Heart left ventricle (tissue), 16 donors: ENCODE results near the gene LAMA3. TPM values are rescaled to one million over a fixed set of nuclear protein-coding genes. Genes with fewer than 3 reads are reported as not detected.

Experiments used
- ATAC-seq, 4 donors: fragments of 200-7000 bp; cut with Tn5 transposase; one replicate each; pipeline ENCODE4 v1.9.1; 2020 to 2022; ENCODE audit warnings: moderate library complexity in 4 of 4, mild to moderate bottlenecking in 3 of 4, moderate number of reproducible peaks in 1 of 4
- DNase-seq, 5 donors: peaks; one replicate each; pipeline ENCODE4 v3.0.0-alpha.2; 2020
- H3K27ac ChIP-seq, 12 donors: fragments of 200-600 bp; sonication (generic) in 4 of 12; one replicate each; pipeline versions ENCODE4 v1.5.0 to v1.8.0; 2016 to 2022; ENCODE audit warnings: mild to moderate bottlenecking in 2 of 12
- H3K27me3 ChIP-seq, 9 donors: fragments of 200-600 bp; sonication (generic) in 2 of 9; one replicate each; pipeline versions ENCODE4 v1.5.1 to v1.8.0; 2016 to 2022; ENCODE audit warnings: mild to moderate bottlenecking in 3 of 9
- H3K36me3 ChIP-seq, 9 donors: fragments of 200-600 bp; sonication (generic) in 2 of 9; one replicate each; pipeline versions ENCODE4 v1.5.0 to v1.8.0; 2018 to 2022; ENCODE audit warnings: mild to moderate bottlenecking in 2 of 9
- H3K4me1 ChIP-seq, 12 donors: fragments of 200-600 bp; sonication (generic) in 4 of 12; one replicate each; pipeline versions ENCODE4 v1.5.0 to v1.8.0; 2016 to 2022; ENCODE audit warnings: mild to moderate bottlenecking in 3 of 12
- H3K4me3 ChIP-seq, 12 donors: fragments of 200-600 bp; sonication (generic) in 4 of 12; one replicate each; pipeline versions ENCODE4 v1.5.0 to v1.8.0; 2017 to 2022; ENCODE audit warnings: mild to moderate bottlenecking in 9 of 12, moderate library complexity in 4 of 12
- H3K9me3 ChIP-seq, 12 donors: fragments of 200-600 bp; sonication (generic) in 4 of 12; one replicate each; pipeline versions ENCODE4 v1.5.0 to v1.8.0; 2016 to 2022; ENCODE audit warnings: mild to moderate bottlenecking in 1 of 12
- POLR2A ChIP-seq, 2 donors: fragments of 450-650 bp; IDR thresholded peaks; one replicate each; pipeline ENCODE4 v1.6.1; 2017; ENCODE audit warnings: antibody characterized with exemption in 2 of 2, mild to moderate bottlenecking in 2 of 2, moderate library complexity in 2 of 2
- WGBS, 4 donors: extraction: QIAGEN DNeasy Blood & Tissue Kit in 2 of 4; methylation state at CpG; one replicate each; pipeline versions ENCODE4 v1.1.5 to v1.1.7; 2013 to 2018; 5-methylcytosine and 5-hydroxymethylcytosine counted together
- intact Hi-C, 10 donors: fragments of 100-400 bp; cut with DNase I; formaldehyde crosslinking; loops; one replicate each; pipeline versions ENCODE4 v1.11.1 to v1.14.2; 2022
- polyA plus RNA-seq, 2 donors: library from polyadenylated mRNA; stranded (reverse); fragments of 200-250 nt; gene quantifications; one replicate each; pipeline ENCODE4 v1.2.3, GENCODE V29; 2013
- total RNA-seq, 9 donors: library from RNA; depleted of rRNA in 2 of 9; stranded (reverse); fragments of >200 nt in 2 of 9; fragmentation: NEBNext Ultra II Directional in 3 of 9; extraction: Animal tissue kit (Norgen Biotek cat#: 25700) in 3 of 9; gene quantifications; one replicate each; pipeline versions ENCODE4 v1.1.0 to v1.2.4, GENCODE V29; 2016 to 2023
- TF ChIP-seq, protein P1 (sequence below), 12 donors: fragments of 200-600 bp; sonication (generic) in 4 of 12; IDR thresholded peaks; one replicate each; pipeline versions ENCODE4 v1.5.0 to v1.8.0; 2018 to 2022; ENCODE audit warnings: antibody characterized with exemption in 12 of 12, mild to moderate bottlenecking in 5 of 12
- donor health status: ischemic (EF 13 %, LVEDD 7.1; RV severe dilation, severe dysfunction).
- donor health status: healthy with polysubstance abuse.
- donor health status: DM: no; HTN: yes; CAD: no.
- donor health status: DM: no; HTN: no; CAD: no.
- donor health status: ischemic (EF 25% LVEDD 6.9; RV normal size, moderate dysfunction).
- donor health status: ischemic (EF 25% LVEDD 5.7; RV mildly dilated, moderate dysfunction).
- donor health status: healthy.
- donor health status: DM: yes; HTN: yes; CAD: no.
- donor health status: ischemic (EF 35%, LVEDD 5.7; RV mildly dilated, moderate dysfunction).
- donor health status: nonischemic (EF 11% LVEDD 7.7; RV severe dilation, severe dysfunction).
- donor health status: DM: yes; HTN: yes; CAD: no.
- donor health status: PGD.
- donor health status: ischemic (EF 29% LVEDD 5.4; RV normal size, mild dysfunction).
- donor health status: nonischemic (EF 23%, LVEDD 6.1; RV moderate dilation, normal function).

Gene LAMA3
- total and polyA plus RNA-seq, 11 donors = 1.2 to 6.6 (median 3.2) TPM

DNA sequence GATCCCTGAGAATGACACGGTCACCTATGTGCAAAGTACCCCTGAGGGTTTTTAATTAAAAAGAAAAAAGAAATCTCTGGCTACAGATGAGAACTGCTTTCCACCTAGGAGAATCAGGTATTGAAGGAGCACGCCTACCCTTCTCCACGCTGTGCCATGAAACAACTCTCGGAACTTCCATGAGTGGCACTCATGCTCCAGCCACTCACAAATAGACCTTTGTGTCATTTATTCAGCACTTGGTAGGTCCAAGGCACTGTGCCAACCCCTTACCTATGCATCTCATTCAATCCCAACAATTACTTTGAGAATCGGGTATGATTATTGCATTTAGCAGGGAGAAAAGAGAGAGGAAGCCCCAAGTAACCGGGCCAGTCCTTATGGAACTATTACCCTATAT lies 280.4 kb downstream of the LAMA3 start:
- DNase-seq (no peak), ATAC-seq (no peak)
- H3K9me3 ChIP-seq = peaks cover 0 to 4% (median 0%) of the 10 kb centered on the region in 12 donors
- H3K4me1 ChIP-seq = peaks cover 0 to 21% (median 0%) of the 10 kb centered on the region in 12 donors
- intact Hi-C loops = loop anchor here in 4 of 10 donors (10.0 kb wide), 1 partner anchor 145 kb away; no protein-coding TSS in a partner anchor
- TF ChIP-seq, protein P1, sequence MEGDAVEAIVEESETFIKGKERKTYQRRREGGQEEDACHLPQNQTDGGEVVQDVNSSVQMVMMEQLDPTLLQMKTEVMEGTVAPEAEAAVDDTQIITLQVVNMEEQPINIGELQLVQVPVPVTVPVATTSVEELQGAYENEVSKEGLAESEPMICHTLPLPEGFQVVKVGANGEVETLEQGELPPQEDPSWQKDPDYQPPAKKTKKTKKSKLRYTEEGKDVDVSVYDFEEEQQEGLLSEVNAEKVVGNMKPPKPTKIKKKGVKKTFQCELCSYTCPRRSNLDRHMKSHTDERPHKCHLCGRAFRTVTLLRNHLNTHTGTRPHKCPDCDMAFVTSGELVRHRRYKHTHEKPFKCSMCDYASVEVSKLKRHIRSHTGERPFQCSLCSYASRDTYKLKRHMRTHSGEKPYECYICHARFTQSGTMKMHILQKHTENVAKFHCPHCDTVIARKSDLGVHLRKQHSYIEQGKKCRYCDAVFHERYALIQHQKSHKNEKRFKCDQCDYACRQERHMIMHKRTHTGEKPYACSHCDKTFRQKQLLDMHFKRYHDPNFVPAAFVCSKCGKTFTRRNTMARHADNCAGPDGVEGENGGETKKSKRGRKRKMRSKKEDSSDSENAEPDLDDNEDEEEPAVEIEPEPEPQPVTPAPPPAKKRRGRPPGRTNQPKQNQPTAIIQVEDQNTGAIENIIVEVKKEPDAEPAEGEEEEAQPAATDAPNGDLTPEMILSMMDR (IDR thresholded peaks at IDR 0.05) = no peak
- TF ChIP-seq POLR2A (IDR thresholded peaks at IDR 0.05) = no peak
- H3K27me3 ChIP-seq = no peaks in the 10 kb centered on the region
- no peak overlapping the region for H3K27ac ChIP-seq
- no peaks in the 10 kb centered on the region for H3K36me3 ChIP-seq
- 89 to 96% (median 93%) methylated on average over 6 of the region's 6 CpGs for WGBS, 4 donors
- H3K4me3 ChIP-seq = no peak overlapping the region

DNA sequence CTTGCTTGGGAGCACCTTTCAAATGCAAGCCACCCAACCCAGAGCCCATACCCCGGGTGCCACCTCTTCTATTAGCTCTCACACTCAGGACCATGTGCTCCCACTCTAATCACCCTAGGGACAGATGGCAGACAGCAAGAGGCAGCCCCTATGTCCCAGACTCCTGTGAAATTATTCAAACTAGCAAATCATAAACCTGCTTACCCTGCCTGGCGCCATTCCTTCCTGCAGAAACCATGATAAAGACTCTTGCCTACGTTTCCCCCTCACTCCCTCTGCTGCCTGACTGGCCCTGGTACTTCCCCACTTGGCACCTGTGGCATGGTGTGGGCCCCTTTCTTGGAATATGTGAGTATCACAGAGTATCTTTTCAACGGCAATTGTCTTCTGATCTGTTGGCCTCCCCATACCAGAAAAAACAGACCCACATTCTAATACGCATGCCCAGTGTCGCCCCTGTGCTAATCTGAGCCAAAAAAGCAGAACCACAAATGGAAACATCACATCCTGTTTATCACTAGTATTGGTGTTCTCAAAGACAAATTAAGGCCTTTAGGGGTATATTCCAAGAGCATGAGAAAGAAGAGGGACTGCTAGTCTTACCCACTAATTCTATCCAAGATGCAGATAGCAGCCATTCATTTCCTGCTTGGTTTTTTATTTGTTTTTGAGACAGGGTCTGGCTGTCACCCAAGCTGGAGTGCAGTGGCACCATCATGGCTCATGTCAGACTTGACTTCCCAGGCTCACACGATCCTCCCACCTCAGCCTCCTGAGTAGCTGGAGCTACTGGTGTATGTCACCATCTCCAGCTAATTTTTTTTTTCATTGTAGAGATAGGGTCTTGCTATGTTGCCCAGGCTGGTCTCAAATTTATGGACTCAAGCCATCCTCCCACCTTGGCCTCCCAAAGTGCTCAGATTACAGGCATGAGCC lies 281.2 kb downstream of the LAMA3 start:
- no peak for ATAC-seq
- DNase-seq = no peak
- TF ChIP-seq, protein P1 (IDR thresholded peaks at IDR 0.05) = no peak
- no peak for TF ChIP-seq POLR2A (IDR thresholded peaks at IDR 0.05)
- Histone ChIP-seq H3K36me3 (no peaks in the 10 kb centered on the region), H3K27me3 (no peaks in the 10 kb centered on the region), H3K9me3 (peaks cover 0 to 7% (median 0%) of the 10 kb centered on the region in 12 donors), H3K27ac (no peak overlapping the region), H3K4me3 (no peak overlapping the region), H3K4me1 (peaks cover 0 to 21% (median 0%) of the 10 kb centered on the region in 12 donors)
- WGBS, 4 donors = 79 to 90% (median 81%) methylated on average over 7 of the region's 7 CpGs
- intact Hi-C loops = no loop called here

DNA sequence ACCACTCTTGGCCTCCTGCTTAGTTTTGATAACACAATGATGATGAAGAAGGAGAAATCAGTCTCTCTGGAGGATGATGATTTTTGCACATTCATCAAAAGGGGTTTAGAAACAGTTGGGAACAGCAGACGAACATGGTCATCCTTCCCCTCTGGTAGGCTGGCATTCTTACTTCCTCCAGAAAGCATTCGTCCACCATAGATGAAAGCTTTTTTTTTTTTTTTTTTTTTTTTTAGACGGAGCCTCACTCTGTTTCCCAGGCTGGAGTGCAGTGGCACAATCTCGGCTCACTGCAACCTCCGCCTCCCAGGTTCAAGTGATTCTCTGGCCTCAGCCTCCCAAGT lies 281.8 kb downstream of the LAMA3 start:
- intact Hi-C loops = no loop called here
- H3K27me3 ChIP-seq = no peaks in the 10 kb centered on the region
- H3K27ac ChIP-seq = no peak overlapping the region
- 82 to 97% (median 92%) methylated on average over 5 of the region's 5 CpGs for WGBS, 4 donors
- no peak overlapping the region for H3K4me3 ChIP-seq
- no peak for TF ChIP-seq POLR2A (IDR thresholded peaks at IDR 0.05)
- TF ChIP-seq, protein P1 (IDR thresholded peaks at IDR 0.05) = no peak
- peaks cover 0 to 7% (median 0%) of the 10 kb centered on the region in 12 donors for H3K9me3 ChIP-seq
- H3K4me1 ChIP-seq = peaks cover 0 to 21% (median 0%) of the 10 kb centered on the region in 12 donors
- no peaks in the 10 kb centered on the region for H3K36me3 ChIP-seq
- DNase-seq (no peak), ATAC-seq (no peak)

DNA sequence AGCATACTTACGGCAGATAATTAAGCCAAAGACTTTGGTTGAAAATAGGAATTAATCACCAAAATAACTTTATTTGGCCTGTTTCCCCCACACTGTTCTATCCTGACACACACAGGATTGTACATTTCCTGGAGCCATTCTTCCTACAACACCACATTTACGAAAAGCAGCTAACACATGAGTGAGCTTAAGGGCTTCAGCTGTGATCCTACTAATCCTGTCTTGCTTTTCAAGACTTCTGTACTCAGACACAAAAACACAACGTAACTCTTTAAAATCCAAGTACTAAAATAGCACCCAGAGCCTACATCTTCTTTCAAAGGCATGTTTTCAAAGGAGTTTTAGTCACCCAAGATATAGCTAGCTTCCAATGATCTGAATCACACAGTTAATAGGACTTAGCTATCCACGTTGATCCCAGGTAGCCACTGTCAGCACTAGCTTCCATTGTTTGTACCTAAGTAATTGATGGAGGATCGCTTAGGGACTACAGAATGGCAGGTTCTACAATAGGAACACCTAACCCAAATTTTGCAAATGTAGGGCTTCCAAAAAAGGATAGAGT lies 282.5 kb downstream of the LAMA3 start:
- ATAC-seq (no peak), DNase-seq (no peak)
- TF ChIP-seq, protein P1 (IDR thresholded peaks at IDR 0.05) = no peak
- no peak for TF ChIP-seq POLR2A (IDR thresholded peaks at IDR 0.05)
- H3K4me3 ChIP-seq = no peak overlapping the region
- intact Hi-C loops = no loop called here
- H3K27me3 ChIP-seq = no peaks in the 10 kb centered on the region
- no peak overlapping the region for H3K27ac ChIP-seq
- peaks cover 0 to 8% (median 0%) of the 10 kb centered on the region in 12 donors for H3K9me3 ChIP-seq
- no peaks in the 10 kb centered on the region for H3K36me3 ChIP-seq
- peaks cover 0 to 21% (median 0%) of the 10 kb centered on the region in 12 donors for H3K4me1 ChIP-seq
- WGBS, 4 donors = 87 to 90% (median 90%) methylated on average over 5 of the region's 5 CpGs
